ENCODE results near the gene GGPS1. TPM values are rescaled to one million over a fixed set of nuclear protein-coding genes. Genes with fewer than 3 reads are reported as not detected.
A peak's percentile ranks its signal among the peaks of the same experiment; 100 is the strongest.

GGPS1 gene
- total and polyA plus RNA-seq, 2 experiments from 2014 or later: 14.9 to 66.9 TPM

DNA sequence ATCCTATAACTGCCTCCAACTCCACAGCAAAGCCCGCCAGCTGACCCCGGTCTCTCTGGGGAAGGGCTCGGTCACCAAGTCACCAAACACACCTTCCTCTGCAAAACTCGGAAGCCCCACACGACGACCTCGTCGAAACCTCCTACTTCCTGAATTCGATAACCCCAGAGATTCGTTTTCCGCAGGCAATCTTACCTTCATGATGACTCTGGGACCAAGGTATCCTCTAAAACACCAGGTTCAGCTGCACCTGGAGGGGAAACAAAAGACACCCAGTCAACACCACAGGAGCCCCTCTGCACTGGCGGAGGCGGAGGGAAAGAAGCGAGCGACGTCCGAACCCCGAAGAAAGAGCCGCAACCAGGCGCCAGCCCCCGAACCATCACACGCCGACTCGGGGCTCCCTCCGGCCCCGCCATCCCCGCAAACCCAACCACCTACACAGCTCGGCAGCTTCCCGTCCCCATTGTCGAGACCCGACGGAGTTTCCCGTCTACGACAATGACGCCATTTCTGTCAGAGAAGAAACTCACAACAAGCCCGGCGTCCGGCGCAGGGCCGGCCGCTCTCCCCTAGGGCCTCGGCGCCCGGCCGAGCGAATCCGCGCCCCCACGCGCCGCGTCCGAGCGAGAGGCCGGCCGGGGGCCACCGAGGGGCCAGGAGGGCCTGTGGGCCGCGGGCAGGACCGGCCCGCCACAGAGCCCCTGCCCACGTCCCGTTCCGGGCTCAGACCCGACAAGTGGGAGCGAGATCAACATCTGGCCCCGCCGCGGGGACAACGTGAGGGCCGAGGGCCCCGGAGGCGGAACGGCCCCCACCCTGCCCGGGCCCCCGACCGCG, 1.4 kb upstream of the GGPS1 start:
- Histone ChIP-seq H3K27ac (peak overlapping the region; percentile 96), H3K4me3 (peak overlapping the region; percentile 99), H3K36me3 (no peaks in the 10 kb centered on the region), H3K27me3 (no peaks in the 10 kb centered on the region), H3K9me3 (ENCODE audit: low read depth) (no peaks in the 10 kb centered on the region), H3K4me1 (ENCODE audit: low read depth) (peaks cover 34% of the 10 kb centered on the region)
- DNase-seq (ENCODE audit: low read depth in 1 of 2, low spot score in 1 of 2): peak; percentile 31 to 72
- TF ChIP-seq CTCF (IDR thresholded peaks at IDR 0.05; ENCODE audit: low read depth, low read length): no peak

GRCh38 chr1:235327559-235328270, 655 bp upstream of the GGPS1 start, which contains the start of gene ARID4B:
TSS of gene ARID4B (minus strand) at chr1:235328179. CDS start at chr1:235326919, 1,260 bp downstream.
- no peak for TF ChIP-seq CTCF (IDR thresholded peaks at IDR 0.05; ENCODE audit: low read depth, low read length)
- H3K27ac ChIP-seq: peak within 1 kb of the TSS; percentile 96

DNA sequence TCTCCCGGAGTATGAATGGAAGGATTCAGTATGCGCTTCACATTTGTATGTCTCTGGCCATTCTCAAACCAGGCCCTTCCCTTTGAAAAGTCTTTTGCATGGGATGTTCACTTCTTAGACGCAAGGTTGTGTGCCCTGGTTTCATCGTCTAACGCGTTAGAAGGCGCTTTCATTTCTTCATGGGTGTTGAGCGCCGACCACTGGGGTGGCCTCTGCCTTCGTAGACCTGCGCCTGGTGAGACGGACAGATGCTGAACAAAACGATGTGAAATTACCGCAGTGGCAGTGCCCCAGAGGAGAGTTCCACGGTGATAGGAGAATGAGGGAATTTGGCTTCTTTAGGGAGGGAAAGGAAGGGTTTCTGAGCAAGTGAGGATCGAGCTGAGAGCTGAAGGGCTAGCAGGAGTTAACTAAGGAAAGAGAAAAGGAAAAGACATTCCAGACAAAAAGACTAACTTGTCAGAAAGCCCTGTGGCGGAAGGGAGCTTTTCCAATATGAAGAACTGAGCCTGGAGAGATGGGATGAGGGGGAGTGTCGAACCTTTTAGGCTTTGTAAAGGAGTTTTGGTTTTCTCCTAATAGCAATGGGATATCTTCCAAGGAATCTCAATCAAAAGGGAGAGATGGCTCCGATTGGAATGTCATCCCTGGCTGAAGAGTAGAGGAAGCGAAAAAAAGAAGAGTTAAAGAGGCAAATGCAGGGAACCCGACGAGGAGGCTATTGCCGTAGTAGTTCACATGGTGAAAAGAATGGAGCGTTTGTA, 951 bp downstream of the GGPS1 start:
- H3K27ac ChIP-seq: peak overlapping the region; percentile 85
- no peaks in the 10 kb centered on the region for H3K9me3 ChIP-seq (ENCODE audit: low read depth)
- H3K27me3 ChIP-seq: no peaks in the 10 kb centered on the region
- TF ChIP-seq CTCF (IDR thresholded peaks at IDR 0.05; ENCODE audit: low read depth, low read length): peak; percentile 9
- peak overlapping the region; percentile 55 for H3K4me3 ChIP-seq
- no peaks in the 10 kb centered on the region for H3K36me3 ChIP-seq
- H3K4me1 ChIP-seq (ENCODE audit: low read depth): peaks cover 35% of the 10 kb centered on the region
- peak in 1 of 2 donors; percentile 55 for DNase-seq (ENCODE audit: low read depth in 1 of 2, low spot score in 1 of 2)

More at GRCh38 chr1:235327559-235328270, 655 bp upstream of the GGPS1 start, which contains the start of gene ARID4B:
- Histone ChIP-seq H3K4me1 (ENCODE audit: low read depth) (peaks cover 35% of the 10 kb centered on the region), H3K4me3 (peak within 1 kb of the TSS; percentile 99), H3K27me3 (no peaks in the 10 kb centered on the region), H3K9me3 (ENCODE audit: low read depth) (no peaks in the 10 kb centered on the region), H3K36me3 (no peaks in the 10 kb centered on the region)
- no peak for DNase-seq (ENCODE audit: low read depth in 1 of 2, low spot score in 1 of 2)

- Histone ChIP-seq H3K4me1 (ENCODE audit: low read depth) (peaks cover 26% of the 10 kb centered on the region), H3K9me3 (ENCODE audit: low read depth) (no peaks in the 10 kb centered on the region), H3K27ac (no peak overlapping the region), H3K36me3 (peaks cover 6% of the 10 kb centered on the region), H3K27me3 (no peaks in the 10 kb centered on the region), H3K4me3 (no peak overlapping the region)
- TF ChIP-seq CTCF (IDR thresholded peaks at IDR 0.05; ENCODE audit: low read depth, low read length): no peak
- no peak for DNase-seq (ENCODE audit: low read depth in 1 of 2, low spot score in 1 of 2)
Observed at GRCh38 chr1:235330918-235331285, 2.5 kb downstream of the GGPS1 start.

DNA sequence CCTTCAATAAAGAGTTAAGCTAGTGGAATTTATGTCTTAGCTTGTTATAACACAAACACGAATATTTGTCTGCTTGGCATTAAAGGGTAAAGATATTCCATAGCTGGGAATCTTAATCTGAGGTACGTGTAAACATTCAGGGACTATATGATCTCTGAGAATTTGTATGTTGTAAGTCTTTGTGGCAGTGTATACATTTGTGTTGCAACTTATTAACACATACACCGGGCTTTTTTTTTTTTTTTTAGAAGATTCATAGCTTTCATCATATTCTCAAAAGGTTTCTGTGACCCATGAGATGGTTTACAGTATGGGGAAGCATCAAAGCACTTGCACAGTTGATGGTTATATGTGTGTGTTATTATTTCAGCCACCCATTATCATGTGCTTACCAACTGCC, 3.0 kb downstream of the GGPS1 start:
- peaks cover 11% of the 10 kb centered on the region for H3K36me3 ChIP-seq
- no peak overlapping the region for H3K27ac ChIP-seq
- H3K4me1 ChIP-seq (ENCODE audit: low read depth): peaks cover 21% of the 10 kb centered on the region
- H3K27me3 ChIP-seq: no peaks in the 10 kb centered on the region
- DNase-seq (ENCODE audit: low read depth in 1 of 2, low spot score in 1 of 2): no peak
- H3K4me3 ChIP-seq: no peak overlapping the region
- H3K9me3 ChIP-seq (ENCODE audit: low read depth): no peaks in the 10 kb centered on the region
- TF ChIP-seq CTCF (IDR thresholded peaks at IDR 0.05; ENCODE audit: low read depth, low read length): no peak

All from cardiac muscle cell (in vitro differentiated cells and primary cell).